Activated CD4-positive, alpha-beta T cell treated with anti-CD3 and anti-CD28 coated beads for 24 hours (primary cell): ENCODE measurements around the gene SOD3.

Experiments
- DNase-seq, 2 donors: peaks; one replicate each; pipeline ENCODE4 v3.0.0-alpha.2; 2020; ENCODE audit warnings: low read depth in 2 of 2

The SOD3 gene

DNA sequence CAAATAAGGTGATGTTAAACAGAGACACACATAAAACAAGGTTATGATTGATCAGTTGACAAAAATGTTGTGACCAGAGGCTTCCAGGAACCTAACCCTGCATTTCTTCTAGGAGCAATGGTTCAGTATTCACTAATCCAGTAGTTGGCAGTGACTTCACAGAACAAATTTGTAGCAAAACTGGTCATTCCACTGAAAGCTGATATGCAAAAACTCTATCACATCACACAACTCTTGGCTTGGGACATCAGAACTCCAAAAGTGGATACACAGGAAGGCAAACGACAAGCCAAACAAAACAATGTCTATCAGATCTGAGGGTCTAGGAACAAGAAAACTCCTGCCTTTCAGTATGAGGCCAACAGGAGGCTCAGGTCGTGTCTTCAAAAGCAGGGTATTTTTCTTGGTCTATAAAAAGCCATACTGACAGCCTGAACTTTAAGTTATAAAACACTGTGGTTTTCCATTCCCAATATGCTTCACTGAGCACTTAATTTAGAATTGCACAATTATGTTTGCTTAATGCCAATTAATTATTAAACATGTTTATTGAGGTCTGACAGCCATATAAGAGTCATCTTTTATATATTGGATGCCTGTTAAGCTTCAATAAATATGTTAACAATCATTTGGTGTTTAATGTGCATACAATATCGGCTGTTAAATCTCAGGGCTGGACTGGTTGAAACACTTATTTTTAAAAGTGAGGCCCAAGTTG is 45.6 kb downstream of the SOD3 start:
- no peak for DNase-seq

DNA sequence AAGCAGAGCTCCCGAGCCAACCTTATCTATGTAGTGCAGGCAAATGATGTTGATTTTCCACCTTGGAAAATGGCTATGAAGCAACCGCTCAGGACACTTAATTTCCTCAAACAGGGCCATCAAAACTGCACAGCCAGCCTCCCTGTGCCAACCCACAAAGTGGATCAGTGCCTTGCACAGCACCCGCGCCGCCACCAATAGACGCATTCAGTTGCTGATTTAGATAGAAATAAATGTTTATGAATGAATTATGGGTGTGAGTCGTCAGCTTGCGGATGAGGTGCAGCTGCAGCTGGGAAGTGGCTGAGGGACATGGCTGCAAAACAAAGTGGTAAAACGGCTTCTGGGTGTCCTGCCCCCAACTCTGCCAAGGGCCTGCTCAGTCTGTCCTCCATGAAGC is 47.0 kb downstream of the SOD3 start:
- no peak for DNase-seq

DNA sequence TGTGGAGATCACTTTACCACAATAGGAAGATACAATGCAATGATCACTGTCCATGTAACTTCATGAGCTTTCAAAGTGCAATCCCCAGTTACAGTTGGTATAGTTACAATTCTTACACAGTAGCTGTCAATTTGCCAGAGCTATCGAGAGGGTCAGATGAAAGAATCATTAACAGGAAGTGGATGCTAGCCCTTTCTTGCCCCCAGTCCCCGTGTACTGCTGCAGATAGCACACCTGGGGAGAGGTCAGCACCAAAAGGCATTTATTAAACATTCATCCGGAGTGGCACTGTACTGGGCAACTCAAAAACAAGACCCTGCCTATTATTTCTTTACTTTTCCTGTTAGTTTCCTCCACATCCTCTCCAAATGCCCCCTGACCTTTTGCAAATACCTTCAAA is 47.7 kb downstream of the SOD3 start:
- DNase-seq, result no peak

DNA sequence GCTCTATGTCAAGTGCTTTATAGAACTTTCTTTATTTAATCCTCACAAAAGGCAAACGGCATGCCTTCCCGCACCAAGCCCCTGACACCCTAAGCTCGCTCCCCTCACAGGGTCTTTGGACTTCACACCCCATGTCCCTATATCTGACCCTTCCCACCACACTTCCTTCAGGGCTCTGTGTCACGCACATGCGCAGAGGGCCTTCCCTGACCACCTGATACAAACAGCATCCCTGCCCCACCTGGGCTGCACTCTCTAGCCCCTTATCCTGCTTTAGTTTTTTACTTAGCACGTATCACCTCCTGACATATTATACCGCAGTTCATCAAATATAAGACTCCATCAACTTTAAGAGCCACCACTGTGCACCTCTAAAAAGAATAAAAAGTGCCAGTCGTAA is 49.8 kb downstream of the SOD3 start:
- DNase-seq, result no peak

DNA sequence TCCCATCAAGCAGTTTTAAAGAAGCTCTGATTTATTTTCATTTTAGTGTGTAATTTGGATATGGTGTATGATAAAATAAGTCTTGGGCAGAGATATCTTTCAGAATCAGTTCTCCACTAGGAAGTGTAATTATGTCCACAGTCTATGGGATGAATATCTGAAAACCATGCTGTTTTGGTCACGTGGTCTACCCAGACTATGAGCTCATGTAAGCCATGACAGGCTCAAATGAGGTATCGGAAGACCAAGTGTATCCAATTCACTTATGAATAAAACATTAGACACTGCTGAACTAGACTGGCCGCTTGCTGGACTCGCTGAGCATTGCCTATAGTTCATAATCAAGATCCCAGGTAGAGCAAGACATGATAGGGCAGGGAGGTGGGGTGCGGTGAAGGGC is 50.5 kb downstream of the SOD3 start:
- DNase-seq, result no peak

DNA sequence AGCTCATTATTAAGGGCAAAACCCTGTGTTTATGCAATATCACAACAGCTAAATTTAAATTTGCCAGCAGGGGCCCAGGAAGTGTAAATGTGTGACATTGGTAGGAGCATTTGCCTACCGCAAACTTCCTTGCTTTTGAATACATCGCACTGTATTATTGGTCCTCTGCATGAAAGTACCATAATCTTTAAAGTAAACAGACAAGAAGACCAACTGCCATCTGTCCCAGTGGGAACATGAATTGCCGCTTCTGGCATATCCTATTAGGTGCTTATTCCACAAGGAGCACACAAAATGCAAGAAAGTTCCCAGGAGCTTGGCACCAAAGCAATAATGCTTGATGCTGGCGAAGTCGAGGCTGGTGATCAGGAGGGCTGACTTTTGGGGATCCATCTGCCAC is 51.3 kb downstream of the SOD3 start:
- no peak for DNase-seq

DNA sequence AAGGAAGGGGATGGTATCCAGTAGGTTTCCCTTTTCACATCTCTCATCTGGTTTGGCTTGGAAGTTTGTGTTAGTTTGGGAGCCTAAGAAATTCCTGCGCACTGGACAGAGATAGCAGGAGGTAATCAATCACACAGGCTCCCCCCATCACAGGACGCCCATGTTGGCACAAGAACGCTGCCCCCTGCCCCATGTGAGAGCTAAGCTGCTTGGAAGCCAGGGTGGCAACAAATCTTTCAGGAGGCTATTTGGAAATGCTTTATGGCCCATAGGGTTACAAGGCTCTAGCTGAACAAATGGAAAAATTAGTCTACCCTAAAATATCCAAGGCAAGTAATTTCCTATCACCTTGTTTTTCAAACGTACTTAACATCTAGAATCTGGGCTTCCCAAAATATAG is 54.0 kb downstream of the SOD3 start:
- no peak for DNase-seq

DNA sequence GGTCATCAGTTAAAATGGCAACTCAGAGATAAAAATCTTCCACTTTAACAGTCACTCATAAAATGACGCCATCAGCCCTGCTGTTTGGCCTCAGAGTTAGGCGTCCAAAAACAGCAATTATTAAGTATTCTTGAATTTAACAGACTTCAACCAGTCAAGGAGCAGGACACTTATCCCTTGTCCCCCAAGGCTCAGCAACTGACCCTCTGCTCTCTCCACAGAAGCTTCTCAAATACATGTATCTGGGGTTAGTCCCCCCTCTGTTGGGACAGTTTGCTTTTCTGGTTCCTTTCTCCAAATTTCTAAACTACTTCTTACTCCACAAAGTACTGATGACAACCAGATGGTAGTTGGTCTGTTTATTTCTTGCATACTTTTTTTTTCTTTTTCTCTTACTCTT is 54.4 kb downstream of the SOD3 start:
- no peak for DNase-seq
